ENCODE data around the gene STIM2. TPM values are rescaled to one million over a fixed set of nuclear protein-coding genes. Genes with fewer than 3 reads are reported as not detected.

The STIM2 gene
- total RNA-seq, 4 donors from 2014 or later = 15.9 to 25.5 (median 23.6) TPM

GRCh38 chr4:27055221-27055760 lies 194.7 kb downstream of the STIM2 start:
- TF ChIP-seq POLR2A (IDR thresholded peaks at IDR 0.05) (no peak), CTCF (IDR thresholded peaks at IDR 0.05) (no peak)
- H3K4me3 ChIP-seq (ENCODE audit: low read depth, poor library complexity, severe bottlenecking) = no peak overlapping the region
- whole genome bisulfite sequencing, 2 donors = 71 to 82% methylated on average over 3 of the region's 3 CpGs
- DNase-seq (ENCODE audit: low spot score in 2 of 2) = peak in 1 of 2 donors; percentile 20
- intact Hi-C loops (cut with DNase I; ENCODE audit: low total_unique reads) = no loop called here

- peak in 1 of 2 donors; percentile 62 for DNase-seq (ENCODE audit: low spot score in 2 of 2)
- no peak for TF ChIP-seq POLR2A (IDR thresholded peaks at IDR 0.05)
- TF ChIP-seq CTCF (IDR thresholded peaks at IDR 0.05) = no peak
- WGBS, 2 donors = 90 to 91% methylated on average over 16 of the region's 16 CpGs
- intact Hi-C loops (cut with DNase I; ENCODE audit: low total_unique reads) = no loop called here
- no peak overlapping the region for H3K4me3 ChIP-seq (ENCODE audit: low read depth, poor library complexity, severe bottlenecking)
Observed at GRCh38 chr4:27056281-27056680, 195.6 kb downstream of the STIM2 start.

GRCh38 chr4:27057053-27057452 lies 196.4 kb downstream of the STIM2 start:
- 82 to 84% methylated on average over 10 of the region's 10 CpGs for WGBS, 2 donors
- peak in 1 of 2 donors; percentile 7 for DNase-seq (ENCODE audit: low spot score in 2 of 2)
- intact Hi-C loops (cut with DNase I; ENCODE audit: low total_unique reads) = no loop called here

GRCh38 chr4:27057662-27058061 lies 197.0 kb downstream of the STIM2 start:
- H3K4me3 ChIP-seq (ENCODE audit: low read depth, poor library complexity, severe bottlenecking) = no peak overlapping the region
- intact Hi-C loops (cut with DNase I; ENCODE audit: low total_unique reads) = no loop called here
- peak in 1 of 2 donors; percentile 7 for DNase-seq (ENCODE audit: low spot score in 2 of 2)
- 88 to 90% methylated on average over 6 of the region's 6 CpGs for WGBS, 2 donors
- TF ChIP-seq CTCF (IDR thresholded peaks at IDR 0.05) (no peak), POLR2A (IDR thresholded peaks at IDR 0.05) (no peak)

More at GRCh38 chr4:27057053-27057452, 196.4 kb downstream of the STIM2 start:
- no peak overlapping the region for H3K4me3 ChIP-seq (ENCODE audit: low read depth, poor library complexity, severe bottlenecking)
- TF ChIP-seq POLR2A (IDR thresholded peaks at IDR 0.05) (no peak), CTCF (IDR thresholded peaks at IDR 0.05) (no peak)

- H3K4me3 ChIP-seq (ENCODE audit: low read depth, poor library complexity, severe bottlenecking) = no peak overlapping the region
- 36 to 45% methylated on average over 5 of the region's 5 CpGs for WGBS, 2 donors
- DNase-seq (ENCODE audit: low spot score in 2 of 2) = peak in 1 of 2 donors; percentile 61
- intact Hi-C loops (cut with DNase I; ENCODE audit: low total_unique reads) = no loop called here
- TF ChIP-seq CTCF (IDR thresholded peaks at IDR 0.05) = no peak
- TF ChIP-seq POLR2A (IDR thresholded peaks at IDR 0.05) = no peak
Observed at GRCh38 chr4:27058819-27059406, 198.3 kb downstream of the STIM2 start.
